ENCODE measurements around the gene DLST.

DNA sequence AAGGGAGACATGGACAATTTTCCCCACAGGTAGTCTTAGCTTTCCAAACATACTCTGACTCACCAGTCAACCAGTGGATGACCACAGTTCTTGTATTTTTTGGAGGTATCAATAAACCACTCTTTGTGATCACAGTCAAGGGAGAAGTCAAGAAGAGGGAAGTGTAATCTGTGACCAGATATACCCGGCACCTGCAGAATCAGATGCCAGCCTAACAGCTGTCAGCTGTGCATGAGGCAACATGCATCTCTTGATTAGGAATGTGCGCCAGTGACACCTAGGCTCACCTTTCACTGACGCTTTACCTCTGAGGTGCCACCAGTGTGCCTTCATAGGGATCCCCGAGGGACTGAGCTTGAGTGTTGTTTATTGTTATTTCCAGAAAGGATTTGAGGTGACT, 25.8 kb upstream of the DLST start:
- TF ChIP-seq, protein P1, sequence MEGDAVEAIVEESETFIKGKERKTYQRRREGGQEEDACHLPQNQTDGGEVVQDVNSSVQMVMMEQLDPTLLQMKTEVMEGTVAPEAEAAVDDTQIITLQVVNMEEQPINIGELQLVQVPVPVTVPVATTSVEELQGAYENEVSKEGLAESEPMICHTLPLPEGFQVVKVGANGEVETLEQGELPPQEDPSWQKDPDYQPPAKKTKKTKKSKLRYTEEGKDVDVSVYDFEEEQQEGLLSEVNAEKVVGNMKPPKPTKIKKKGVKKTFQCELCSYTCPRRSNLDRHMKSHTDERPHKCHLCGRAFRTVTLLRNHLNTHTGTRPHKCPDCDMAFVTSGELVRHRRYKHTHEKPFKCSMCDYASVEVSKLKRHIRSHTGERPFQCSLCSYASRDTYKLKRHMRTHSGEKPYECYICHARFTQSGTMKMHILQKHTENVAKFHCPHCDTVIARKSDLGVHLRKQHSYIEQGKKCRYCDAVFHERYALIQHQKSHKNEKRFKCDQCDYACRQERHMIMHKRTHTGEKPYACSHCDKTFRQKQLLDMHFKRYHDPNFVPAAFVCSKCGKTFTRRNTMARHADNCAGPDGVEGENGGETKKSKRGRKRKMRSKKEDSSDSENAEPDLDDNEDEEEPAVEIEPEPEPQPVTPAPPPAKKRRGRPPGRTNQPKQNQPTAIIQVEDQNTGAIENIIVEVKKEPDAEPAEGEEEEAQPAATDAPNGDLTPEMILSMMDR (IDR thresholded peaks at IDR 0.05; ENCODE audit: low read length), result no peak
- no peak for TF ChIP-seq EZH2phosphoT487 (IDR thresholded peaks at IDR 0.05; ENCODE audit: low read length)
